NK-92 (cell line): ENCODE measurements around the gene TMEM183A.

Experiments used
- DNase-seq: peaks from one replicate; lab custom pipeline; 2025; ENCODE audit not compliant: unreplicated experiment; lab: John Stamatoyannopoulos, UW

TMEM183A gene

GRCh38 chr1:203028784-203029553 lies 21.8 kb downstream of the TMEM183A start:
- no peak for DNase-seq

- no peak for DNase-seq
Observed at GRCh38 chr1:203031467-203031866, 24.3 kb downstream of the TMEM183A start.

- DNase-seq = no peak
Observed at GRCh38 chr1:203033287-203033686, 26.1 kb downstream of the TMEM183A start.

- no peak for DNase-seq
Observed at GRCh38 chr1:203033917-203034316, 26.7 kb downstream of the TMEM183A start.

- no peak for DNase-seq
Observed at GRCh38 chr1:203034422-203035110, 27.4 kb downstream of the TMEM183A start.

GRCh38 chr1:203035111-203036000 lies 28.2 kb downstream of the TMEM183A start:
- no peak for DNase-seq

- DNase-seq = no peak
Observed at GRCh38 chr1:203036135-203036534, 29.0 kb downstream of the TMEM183A start.

GRCh38 chr1:203036537-203036936 lies 29.4 kb downstream of the TMEM183A start:
- no peak for DNase-seq

GRCh38 chr1:203037509-203038190 lies 30.5 kb downstream of the TMEM183A start:
- DNase-seq = no peak

- DNase-seq = no peak
Observed at GRCh38 chr1:203038217-203038741, 31.1 kb downstream of the TMEM183A start.

- DNase-seq = no peak
Observed at GRCh38 chr1:203038891-203039608, 31.9 kb downstream of the TMEM183A start.

- DNase-seq = no peak
Observed at GRCh38 chr1:203039609-203040512, 32.7 kb downstream of the TMEM183A start.

- DNase-seq = no peak
Observed at GRCh38 chr1:203040513-203041275, 33.5 kb downstream of the TMEM183A start.

GRCh38 chr1:203041351-203041932 lies 34.3 kb downstream of the TMEM183A start:
- DNase-seq = no peak

- DNase-seq = no peak
Observed at GRCh38 chr1:203043830-203044545, 36.8 kb downstream of the TMEM183A start.

GRCh38 chr1:203044546-203045250 lies 37.5 kb downstream of the TMEM183A start:
- DNase-seq = no peak

- no peak for DNase-seq
Observed at GRCh38 chr1:203045336-203045735, 38.2 kb downstream of the TMEM183A start.
